ELR (cell line): Measurements from ENCODE around the gene UQCRH.

Source experiments
- DNase-seq: peaks from one replicate; pipeline ENCODE4 v3.0.0-alpha.2; 2015; ENCODE audit warnings: low read depth

UQCRH gene

DNA sequence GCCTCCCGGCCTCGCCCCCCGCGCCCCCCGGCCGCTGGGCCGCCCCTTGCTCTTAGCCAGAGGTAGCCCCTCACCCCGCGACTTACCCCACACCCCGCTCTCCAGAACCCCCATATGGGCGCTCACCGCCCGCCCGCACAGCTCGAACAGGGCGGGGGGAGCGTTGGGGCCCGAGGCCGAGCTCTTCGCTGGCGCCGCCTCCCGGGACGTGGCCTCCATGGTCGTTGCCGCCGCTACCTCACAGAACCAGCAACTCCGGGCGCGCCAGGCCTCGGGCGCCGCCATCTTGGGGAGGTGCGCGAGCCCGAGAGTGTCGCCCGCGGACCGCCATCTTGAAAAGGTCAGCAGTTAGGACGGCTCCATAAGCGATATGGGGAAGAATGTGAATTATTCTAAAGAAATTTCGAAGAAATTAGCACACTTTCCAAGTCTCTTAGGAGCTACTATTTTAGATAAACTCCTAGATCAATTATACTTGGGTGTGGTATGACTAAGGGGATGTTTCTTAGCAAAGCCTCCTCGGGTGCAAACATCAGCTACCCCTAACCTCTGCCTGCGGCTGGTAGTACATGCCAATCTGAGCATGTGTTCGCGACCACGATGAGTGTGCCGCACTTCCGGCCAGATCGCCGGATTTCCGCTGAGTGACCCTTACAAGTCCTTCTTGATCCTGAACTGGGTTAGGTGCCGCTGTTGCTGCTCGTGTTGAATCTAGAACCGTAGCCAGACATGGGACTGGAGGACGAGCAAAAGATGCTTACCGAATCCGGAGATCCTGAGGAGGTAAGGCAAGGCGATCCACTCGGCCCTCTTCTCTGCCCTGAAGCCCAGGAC lies at the start of gene UQCRH, which contains the start of gene LRRC41:
Gene UQCRH, plus strand, starts transcription at position 661 of the 834 bp plus-strand sequence. Its CDS starts 69 bp downstream, at position 730.
Gene LRRC41, minus strand, starts transcription at position 579 of the 834 bp plus-strand sequence. Its CDS starts 294 bp downstream, at position 285.
- peak; percentile 97 for DNase-seq

DNA sequence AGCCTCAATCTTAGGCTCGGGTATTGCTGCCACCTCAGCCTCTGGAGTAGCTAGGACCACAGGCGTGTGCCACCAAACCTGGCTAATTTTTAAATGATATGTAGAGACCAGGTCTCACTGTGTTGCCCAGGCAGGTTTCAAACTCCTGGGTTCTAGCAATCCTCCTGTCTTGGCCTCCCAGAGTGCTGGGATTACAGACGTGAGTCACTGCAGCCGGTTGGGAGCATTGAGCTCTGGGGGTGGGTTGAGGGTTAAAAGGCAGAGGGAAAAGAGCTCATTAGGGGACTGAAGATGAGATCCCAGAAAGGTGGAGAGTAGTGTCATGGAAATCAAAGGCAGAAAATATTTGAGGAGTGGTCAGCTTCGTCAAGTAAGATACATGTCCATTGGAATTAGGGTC lies 48.8 kb upstream of the UQCRH start:
- no peak for DNase-seq

DNA sequence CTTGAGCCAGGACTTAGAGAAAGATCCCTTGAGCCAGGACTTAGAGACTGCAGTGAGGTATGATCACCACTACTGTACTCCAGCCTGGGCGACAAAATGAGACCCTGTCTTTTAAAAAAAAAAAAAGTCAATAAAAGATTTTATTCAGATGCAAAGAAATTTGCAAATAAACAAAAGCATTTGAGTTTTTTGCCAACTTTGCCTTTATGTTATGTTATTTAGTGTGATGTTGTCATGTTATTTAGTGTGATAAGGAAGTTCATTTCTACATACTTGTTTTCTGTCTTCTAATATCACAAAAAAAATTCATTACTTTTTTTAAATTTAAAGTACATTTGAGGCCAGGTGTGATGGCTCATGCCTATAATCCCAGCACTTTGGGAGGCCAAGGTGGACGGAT lies 47.0 kb upstream of the UQCRH start:
- no peak for DNase-seq

DNA sequence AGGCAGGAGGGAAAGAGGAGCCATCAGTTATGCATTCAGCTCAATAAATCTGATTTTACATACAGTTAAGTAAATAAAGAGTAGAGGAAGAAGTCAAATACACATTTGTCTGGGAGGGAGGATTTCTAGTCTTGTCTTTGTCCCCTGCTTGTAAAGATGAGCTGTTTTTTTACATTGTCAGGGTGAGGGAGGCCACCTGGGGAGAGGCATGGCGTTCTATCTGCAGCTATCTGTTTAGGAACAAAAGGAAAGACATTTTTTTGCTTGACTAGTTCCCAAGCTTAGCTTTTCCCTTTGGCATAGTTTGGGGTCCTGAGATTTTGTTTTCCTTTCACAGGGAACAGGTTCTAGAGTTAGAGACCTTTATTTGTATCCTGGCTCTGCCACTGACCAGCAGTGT lies 41.0 kb upstream of the UQCRH start:
- no peak for DNase-seq

DNA sequence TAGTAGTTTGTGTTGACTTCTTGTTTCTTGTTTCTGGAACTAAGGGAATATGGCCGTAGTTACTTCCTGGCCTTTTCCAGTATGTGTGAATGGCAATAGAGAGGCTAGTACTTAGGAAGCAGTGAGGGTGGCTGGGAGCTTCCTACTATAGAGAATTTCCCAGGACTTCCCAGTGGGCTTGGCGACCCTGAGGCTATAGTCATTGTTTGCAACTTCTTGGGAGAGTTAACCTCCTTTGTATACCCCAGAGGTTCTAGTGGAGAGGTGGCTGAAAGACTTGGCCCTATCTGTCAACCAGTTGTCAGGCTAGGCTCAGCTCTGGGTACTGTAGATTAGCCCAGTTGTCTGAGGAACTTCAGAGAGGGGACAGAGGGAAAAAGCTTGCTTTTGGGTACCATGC lies 40.4 kb upstream of the UQCRH start:
- no peak for DNase-seq

DNA sequence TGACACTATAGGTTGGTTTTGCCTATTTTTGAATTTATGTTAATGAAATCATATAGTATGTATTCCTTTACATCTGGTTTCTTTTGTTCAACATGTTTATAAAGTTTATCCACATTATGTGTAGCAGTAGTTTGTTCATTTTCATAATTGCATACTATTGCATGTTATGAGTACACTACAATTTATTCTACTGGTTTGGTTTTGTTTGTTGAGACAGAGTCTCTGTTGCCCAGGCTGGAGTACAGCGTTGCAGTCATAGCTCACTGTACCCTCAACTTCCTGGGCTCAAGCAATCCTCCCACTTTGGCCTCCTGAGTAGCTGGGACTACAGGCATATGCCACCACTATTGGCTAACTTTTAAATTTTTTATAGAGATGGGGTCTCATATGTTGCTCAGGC lies 34.9 kb upstream of the UQCRH start:
- DNase-seq, result no peak

DNA sequence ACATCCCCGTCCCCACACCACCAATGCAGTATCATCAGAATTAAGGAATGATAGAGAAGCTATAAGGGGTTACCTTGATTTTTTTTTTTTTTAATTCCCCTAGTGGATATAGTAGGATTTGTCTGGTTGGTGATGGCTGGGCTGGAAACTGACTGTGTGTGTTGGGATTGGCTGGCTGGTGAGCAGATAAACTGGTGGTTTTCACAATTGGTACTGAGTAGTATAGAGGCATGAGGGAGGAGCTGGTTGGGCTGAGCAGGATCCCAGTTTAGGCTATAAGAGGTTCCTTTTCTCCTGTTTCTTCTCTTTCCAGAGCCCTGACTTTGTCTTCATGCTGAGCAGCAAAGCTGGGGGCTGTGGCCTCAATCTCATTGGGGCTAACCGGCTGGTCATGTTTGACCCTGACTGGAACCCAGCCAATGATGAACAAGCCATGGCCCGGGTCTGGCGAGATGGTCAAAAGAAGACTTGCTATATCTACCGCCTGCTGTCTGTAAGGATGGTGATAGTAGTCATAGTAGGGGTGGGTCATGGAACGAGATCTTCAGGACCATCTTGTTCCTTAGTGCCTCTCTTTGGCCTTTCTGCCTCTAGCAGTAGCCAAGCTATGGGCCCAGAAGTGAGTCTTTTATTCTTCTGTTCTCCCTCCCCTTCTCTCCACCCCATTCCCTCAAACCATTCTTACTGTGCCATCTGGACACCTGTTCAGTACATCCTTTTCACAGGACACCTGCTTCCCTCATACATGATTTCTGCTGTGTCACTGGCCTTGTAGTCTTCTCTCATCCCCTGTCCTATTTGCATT lies 29.1 kb upstream of the UQCRH start:
- DNase-seq, result no peak

DNA sequence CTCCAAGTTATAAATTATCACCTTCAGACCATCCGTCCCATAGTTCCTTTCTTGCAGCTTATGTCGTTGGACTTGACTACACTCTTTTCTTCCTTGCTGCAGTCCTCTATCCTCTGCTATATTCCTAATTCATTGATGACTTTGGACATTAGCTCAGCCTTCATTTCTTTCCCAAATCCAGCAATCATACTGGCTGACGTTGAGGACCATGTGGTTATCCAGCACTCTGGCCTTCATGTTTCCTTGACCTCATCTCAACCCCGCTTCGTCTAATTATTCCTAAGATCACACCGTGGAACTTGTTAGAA lies 28.5 kb upstream of the UQCRH start:
- no peak for DNase-seq

DNA sequence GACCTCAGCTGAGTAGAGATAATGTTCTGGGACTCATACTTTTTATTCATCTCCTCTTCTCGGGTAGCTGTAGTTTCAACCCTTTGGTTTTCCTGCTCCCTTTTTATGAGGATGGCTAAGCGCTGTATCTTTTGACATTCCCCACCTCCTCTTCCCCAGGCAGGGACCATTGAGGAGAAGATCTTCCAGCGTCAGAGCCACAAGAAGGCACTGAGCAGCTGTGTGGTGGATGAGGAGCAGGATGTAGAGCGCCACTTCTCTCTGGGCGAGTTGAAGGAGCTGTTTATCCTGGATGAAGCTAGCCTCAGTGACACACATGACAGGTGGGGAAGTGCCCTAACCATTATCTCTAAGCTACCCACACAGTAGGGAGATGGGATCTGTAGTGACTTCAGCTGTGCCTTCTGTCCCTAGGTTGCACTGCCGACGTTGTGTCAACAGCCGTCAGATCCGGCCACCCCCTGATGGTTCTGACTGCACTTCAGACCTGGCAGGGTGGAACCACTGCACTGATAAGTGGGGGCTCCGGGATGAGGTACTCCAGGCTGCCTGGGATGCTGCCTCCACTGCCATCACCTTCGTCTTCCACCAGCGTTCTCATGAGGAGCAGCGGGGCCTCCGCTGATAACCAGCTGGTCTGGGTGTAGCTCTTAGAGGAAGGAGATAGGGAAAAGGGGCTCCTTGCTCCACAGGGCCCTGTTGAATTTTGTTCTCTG lies 25.7 kb upstream of the UQCRH start:
- DNase-seq, result no peak

DNA sequence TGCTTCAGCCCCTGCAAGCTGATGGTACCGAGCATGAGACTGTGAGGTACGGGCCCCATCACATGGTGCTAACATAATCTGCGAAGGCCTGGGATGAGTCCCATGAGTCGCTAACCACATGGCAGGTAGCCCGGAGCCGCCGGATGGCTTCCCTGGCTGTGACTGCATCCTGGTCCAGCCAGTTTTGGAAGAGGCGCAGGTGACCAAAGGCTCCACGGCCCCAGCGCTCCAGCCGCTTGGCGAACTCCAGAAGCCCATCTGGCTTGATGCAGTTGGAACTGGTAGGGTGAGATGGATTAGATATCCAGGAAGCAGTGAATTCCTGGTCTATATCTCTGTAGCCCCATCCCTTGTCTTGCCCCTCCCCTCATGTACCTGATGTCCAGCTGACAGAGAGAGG lies 24.7 kb upstream of the UQCRH start:
- peak; percentile 63 for DNase-seq

DNA sequence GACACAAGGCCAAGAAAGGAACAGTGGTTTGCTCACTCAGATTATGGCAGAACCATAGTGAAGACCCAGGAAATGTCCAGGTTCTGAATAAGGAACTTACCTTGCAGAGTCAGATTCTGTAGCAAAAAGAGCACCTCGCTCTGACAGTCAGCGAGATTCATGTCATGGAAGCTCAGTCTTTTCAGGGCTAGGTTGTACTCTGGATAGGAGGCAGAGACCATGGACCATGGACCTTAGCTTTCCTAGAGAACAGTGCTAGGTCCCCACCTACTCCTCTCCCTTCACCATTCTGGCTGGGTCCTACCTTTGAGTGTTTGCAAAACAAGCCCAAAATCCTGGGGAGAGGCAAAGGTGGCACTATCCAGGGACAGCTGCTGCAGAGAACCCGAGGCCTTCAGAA lies 23.4 kb upstream of the UQCRH start:
- no peak for DNase-seq

DNA sequence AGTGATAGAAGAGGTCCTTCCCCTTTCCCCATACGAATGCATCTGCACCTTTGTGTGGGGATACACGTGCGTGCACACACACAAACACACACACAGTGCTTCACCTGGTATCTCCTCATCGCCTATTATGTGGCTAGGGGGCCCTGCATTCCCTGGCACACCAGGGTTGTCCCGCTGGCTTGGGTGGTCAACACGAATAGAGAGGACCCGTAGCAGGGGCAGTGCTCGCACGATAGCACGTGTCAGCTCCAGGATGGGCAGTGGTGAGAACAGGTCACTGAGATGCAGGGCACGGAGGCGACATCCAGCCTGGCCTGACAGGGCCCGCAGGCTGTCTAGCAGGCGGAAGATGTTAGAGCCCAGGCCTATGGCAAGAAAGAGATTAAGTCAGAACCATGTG lies 22.5 kb upstream of the UQCRH start:
- DNase-seq, result no peak

DNA sequence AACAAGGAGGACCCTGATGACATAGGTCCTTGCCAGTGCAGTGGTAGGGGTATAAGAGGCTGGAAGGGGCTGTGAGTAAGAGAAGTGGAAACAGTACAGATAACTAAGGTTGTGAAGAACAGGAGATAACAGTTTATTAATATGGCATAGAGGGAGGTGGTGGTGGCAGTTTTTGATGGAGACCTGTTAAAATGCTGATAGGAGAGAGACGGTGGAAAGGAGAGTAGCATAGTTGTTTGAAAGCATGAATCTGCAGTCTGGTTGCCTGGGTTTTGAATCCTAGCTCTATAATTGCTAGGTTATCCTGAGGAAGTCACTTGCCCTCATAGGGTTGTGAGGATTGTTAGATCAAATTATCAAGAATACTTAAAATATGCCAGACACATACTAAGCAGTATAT lies 19.4 kb upstream of the UQCRH start:
- no peak for DNase-seq

DNA sequence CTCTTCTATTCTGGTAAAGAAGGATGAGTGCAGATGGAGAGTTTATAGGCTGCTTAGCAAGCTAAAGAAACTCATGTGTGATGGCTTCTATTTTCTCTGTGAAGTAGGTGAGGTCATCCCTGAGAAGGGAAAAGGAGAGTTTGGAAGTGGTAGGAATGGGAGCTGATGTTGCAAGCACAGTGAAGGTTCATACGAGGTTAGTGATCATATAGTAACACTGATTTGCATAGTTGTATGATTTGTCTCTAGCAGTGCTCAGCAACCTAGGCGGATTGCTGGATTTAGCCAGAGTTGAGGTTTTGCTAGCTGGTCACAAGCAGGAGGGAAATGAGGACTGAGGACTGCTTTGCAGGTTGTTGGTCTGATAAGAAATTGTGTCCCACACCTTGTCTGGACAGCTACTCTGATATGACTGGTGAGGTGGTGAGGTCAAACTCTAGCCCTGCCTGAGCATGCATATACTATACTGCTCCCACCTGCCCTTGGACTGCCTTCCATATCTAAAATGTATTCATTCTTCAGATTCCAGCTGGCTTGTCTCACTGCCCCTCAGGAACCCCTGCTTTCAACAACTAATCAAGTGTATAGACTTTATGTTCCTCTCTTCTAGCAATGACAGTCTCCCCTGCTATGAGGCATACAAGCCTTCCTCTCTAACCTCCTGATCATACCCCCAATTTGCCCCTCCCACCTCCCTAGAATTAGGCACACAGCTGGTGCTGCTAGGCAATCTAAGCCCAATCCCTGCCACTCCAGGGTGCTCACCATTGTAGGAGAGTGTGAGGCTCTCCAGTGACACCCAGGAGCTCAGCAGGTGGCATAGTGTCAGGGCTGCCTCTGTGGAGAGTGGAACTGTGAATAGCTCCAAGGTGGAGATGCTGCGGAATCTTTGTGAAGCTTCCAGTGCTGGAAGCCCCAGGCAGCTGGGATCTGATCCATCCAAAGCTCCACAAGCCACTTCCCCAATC lies 18.6 kb upstream of the UQCRH start:
- DNase-seq, result peak; percentile 30

DNA sequence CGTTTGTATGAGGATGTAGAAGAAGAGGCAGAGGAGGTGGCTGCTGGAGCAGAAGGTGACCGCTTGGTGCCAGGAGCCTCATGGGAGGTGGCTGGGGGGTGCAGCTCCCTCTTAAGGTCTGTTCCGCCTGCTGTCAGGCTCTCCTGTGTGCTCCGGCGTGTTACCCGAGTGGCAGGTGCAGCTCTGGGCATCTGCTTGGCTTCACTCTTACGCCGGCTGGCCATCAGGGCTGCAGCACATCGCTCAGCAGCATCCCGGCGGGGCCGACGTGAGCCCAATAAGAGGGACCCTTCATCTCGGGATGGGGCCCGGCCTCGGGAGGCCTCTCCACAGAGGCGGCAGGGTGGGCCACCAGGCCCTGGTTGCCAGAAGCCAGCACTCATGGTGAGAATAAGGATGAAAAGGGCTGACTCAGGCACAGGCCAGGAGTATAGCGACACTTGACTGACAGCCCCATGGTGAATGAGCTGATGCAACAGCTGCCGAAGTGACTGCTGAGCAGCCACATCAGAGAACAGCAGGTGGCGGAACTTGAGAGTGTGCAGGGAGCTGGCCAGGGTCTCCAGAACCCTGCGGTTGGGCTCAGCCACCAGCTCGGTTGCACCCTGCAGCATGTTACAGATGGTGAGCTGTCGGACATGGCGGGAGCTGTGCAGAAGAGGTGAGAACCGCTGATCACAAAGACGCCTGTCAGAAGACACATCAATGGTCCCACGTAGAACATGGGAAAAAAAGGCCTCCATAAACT lies 17.6 kb upstream of the UQCRH start:
- no peak for DNase-seq

DNA sequence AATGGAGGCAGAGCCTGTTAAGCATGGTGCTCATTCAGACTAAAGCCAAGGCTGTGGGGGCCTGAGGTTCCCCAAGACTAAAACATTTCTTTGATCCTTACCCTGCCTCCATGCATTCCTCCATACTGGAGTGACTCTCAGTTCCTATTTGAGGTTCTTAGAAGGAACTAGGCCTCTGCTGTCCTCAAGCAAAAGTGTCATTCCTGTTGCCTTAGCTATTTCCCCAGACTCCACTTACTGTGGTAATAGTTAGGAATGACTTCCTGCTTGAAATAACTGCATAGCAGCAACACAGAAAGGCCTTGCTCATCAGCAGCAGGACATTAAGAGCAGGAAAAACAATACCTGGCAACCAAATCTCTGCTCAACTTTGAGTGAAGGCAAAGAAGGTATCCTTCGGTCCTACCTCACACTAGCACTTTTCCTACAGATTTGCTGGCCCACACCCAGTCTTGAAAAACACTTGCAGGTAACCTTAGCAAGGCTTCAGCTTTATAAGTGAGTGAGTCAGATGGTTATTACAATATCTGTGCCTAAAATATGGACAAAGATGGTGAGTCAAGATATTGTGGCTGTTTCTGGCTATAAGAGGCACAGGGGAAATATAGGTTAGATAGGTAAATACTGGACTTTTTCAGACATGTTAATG lies 14.9 kb upstream of the UQCRH start:
- DNase-seq, result peak; percentile 76

DNA sequence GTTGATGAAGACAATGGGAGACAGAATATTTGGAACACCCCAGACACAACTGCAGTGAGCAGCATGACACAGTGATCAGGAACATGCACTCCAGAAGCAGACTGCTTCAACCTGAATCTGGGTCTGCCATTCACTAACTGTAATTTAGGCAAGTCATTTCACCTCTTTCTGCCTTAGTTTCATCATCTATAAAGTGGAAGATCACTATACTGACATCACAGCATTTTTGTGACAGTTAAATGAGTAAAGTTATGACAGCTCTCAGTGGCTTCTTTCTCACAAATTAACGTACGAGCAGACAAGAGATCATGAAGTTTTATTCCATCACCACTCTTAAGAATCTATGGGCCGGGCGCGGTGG lies 14.4 kb upstream of the UQCRH start:
- DNase-seq, result no peak

DNA sequence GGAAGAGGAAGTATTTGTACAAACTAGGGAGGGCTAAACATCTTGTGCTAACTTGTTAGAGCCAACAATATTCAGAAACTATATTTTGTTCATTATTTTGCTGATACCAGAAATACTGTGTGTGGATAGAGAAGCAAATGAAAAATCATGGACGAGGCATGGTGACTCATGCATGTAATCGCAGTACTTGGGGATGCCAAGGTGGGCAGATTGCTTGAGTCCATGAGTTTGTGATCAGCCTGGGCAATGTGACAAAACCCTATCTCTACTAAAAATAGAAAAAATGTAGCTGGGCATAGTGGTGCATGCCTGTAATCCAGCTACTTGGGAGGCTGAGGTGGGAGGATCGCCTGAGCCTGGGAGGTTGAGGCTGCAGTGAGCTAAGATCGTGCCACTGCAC lies 13.5 kb upstream of the UQCRH start:
- DNase-seq, result peak; percentile 33

DNA sequence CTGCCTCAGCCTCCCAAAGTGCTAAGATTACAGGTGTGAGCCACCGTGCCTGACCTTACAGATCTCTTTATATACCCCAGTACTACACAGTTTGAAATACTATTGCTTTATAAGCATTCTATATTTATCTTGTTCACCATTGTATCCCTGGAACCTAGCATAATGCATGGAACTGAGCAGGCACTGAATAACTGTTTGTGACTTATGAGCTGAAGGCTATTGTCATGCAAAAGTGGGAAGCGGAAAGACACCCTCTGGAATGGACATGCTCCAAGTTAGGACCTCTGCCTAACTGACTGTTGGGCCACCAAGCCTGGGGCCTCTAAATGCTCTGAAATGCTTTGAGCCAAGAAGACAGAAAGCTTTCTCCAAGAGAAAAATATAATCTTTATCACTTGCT lies 8.2 kb upstream of the UQCRH start:
- DNase-seq, result no peak

DNA sequence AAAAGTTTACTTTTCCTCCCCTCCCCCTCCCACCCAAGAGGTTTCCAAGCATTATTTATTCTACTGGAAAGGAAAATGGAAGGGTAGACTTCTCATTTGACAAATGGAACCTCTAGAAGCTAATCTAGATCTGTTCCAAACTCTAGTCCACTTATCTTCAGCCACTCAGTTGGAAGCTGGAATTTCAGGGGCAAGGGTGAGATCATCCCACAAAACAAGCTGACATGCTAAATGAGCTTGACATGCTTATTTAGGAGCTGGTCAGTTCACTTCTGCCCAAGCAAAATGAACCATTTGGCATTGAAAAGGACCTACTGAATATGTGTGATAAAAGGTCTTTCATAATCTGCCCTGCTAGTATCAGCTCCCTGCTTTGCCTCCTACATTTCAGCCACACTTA lies 5.1 kb upstream of the UQCRH start:
- DNase-seq, result no peak
